Forelimb muscle (tissue), 1 donor: ENCODE results near the gene ZFP62. TPM values are rescaled to one million over a fixed set of nuclear protein-coding genes. Genes with fewer than 3 reads are reported as not detected.
A peak's percentile ranks its signal among the peaks of the same experiment; 100 is the strongest.
"Not testable (repeated sequence)": the region's sequence is repeated elsewhere in the genome, so short reads cannot be mapped to it uniquely, and the experiment has no call there.

Source experiments
- DNase-seq: peaks from one replicate; pipeline ENCODE4 v3.0.0-alpha.2; 2013; ENCODE audit warnings: low read depth
- polyA plus RNA-seq: library from polyadenylated mRNA; unstranded; fragments of 120-200 nt; gene quantifications from one replicate; pipeline ENCODE4 v1.2.1, GENCODE V29; 2013; ENCODE audit not compliant: insufficient read length

The ZFP62 gene
- polyA plus RNA-seq = 26.8 TPM

DNA sequence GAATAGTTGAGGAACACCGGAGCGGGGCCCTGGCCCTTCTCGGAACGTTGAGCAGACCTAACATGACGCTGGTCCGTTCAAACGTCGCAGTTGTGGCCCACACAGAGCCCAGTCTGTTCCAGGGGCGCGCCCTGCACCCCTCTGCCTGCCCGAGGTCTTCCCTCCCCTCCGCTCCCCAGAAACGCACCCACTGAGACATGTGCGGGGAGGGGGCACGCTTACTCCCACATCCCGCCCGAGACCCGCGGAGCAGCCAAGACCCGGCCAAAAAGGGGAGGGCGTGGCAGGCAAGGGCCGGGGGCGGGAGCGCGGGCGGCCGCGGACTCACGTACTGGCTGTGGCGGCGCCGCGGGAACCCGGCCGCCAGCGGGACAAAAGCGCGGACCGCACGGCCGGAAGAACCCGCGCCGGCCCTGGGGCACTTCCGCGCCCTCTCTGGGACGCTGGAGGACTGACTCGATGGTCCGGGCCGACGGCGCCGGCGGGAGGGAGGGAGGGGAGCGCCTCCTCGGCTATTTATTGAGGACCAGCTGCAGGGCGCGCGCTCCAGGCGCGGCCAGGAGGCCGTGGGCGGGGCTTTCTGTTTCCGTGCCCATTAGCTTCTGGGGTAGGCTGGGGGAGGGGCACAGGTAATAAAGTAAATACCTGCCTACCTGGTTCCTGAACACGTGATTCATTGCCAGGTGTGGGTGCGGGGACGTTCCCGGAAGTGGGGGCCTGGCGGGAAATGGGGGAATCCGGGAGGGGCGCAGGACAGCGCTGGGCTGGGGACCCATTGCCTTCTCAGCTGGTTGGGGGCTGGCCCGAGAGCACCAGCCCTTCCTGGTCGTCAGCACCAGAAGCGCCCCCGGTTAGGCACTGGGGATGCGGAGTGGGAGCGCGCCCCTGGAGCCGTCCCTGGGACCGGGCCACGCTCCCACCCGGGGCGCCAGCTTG lies at the start of gene ZFP62:
Gene ZFP62, minus strand, starts transcription at position 390 of the 936 bp plus-strand sequence. Its CDS starts 57 bp downstream, at position 333.
- peak; percentile 73 for DNase-seq

- no peak for DNase-seq
Measured at GRCh38 chr5:180910735-180911134, 49.7 kb upstream of the ZFP62 start.

DNA sequence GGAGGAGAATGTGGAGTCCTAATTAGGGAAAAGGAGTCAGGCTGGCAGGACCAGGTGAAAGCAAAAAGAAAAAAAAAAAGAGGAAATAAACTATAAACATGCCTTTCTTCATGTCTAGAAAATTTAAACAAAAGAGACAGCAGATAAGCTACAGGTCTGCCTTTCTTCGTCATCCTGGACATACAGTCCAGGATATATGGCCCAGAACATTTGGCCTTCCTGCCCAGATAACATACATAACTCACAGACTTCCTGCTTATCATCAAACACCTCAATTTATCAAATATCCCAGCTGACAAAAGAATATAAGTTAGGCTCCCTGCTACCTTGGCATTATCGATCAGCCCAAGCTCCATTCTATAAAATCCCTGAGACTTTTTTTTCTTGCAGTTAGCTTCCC lies 49.1 kb upstream of the ZFP62 start:
- DNase-seq = no peak

DNA sequence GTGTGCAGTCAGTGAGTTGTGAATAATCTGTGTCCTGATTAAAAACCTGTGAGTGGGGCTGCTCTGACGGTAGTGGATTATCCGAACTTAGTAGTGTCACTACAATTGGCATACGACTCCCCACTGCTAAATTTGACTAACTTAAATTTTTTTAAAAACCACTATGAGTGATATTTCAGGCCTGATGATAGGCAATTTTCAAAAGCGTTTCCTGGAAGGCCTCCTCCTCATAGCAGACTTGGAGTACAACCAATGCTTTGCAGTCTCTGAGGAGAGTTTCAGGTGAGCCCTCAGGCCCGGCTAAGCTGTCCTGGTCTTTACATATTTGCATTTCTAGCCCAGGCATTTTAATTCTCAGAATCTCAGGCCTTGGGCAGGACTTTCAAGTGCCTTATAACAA lies 48.7 kb upstream of the ZFP62 start:
- DNase-seq = no peak

DNA sequence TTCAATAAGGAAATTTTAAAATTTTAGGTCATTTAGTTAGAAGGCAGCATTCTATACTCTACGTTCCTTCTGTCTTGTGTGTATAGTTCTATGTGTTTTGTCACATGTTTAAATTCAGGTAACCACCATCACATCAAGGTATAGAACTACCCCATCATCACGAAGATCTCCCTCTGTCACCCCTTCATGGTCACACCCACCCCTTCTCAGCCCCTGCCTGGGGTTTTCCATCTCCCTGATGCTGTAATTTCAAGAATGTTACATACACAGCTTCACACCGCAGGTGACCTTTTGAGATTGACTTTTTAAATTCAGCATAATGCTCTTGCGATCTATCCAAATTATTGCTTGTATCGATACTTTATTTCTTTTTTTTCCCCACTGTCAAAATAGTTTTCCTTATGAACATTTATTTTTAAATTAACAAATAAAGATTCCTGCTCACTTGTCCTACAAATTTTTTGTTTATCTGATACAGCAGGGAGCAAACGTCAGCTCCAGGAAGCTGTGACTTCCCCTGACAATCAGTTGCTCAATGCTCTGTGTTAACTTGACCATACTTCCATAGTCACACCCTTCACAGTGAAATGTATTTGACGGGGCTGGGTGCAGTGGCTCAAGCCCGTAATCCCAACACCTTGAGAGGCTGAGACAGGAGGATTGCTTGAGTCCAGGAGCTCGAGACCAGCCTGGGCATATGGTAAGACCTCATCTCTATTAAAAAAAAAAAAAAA lies 48.1 kb upstream of the ZFP62 start:
- no peak for DNase-seq

DNA sequence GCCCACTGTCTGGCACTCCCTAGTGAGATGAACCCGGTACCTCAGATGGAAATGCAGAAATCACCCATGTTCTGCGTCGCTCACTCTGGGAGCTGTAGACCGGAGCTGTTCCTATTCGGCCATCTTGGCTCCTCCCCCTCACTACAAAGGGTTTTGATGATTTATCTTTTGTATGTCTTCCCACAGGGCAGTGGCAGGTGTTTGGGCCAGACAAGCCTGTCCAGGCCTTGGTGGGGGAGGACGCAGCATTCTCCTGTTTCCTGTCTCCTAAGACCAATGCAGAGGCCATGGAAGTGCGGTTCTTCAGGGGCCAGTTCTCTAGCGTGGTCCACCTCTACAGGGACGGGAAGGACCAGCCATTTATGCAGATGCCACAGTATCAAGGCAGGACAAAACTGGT lies 47.3 kb upstream of the ZFP62 start:
- no peak for DNase-seq

DNA sequence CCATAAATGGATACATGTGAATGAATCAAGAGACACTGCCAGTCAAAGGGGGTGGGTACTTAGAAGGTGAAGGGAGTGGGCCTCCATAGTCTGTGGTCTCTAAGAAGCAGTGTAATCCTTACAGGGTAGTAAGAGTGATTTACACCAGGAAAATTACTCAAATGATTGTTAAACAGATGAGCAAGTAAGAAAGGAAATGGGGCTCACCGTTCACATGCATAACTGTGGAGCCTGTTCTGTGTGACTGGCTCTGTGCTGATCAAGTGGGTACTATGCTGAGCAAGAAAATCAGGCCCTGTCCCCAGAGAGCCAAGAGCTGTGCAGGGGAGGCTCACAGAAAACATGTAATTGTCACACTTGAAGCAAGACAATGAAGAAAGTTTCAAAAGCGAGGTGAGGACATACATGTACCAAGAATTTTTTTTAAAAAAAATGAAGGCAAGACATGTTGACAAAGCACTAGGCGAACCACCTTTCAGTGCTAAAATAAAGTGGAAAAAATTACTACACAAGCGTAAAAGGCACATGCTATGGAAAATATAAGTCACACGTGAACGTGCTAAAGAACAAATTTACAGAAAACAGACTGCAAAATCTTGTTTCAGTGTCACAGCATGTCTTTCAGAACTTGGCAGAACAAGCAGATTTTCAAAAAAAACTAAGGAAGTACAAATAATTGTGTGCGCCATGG lies 40.4 kb upstream of the ZFP62 start:
- no peak for DNase-seq

- DNase-seq = no peak
Measured at GRCh38 chr5:180900178-180900577, 39.1 kb upstream of the ZFP62 start.

GRCh38 chr5:180898621-180899246 lies 37.7 kb upstream of the ZFP62 start, which contains the start of gene BTNL8:
Gene BTNL8 (plus strand): TSS chr5:180899159. CDS start chr5:180899311, 152 bp downstream.
- DNase-seq = no peak

- not testable (repeated sequence) for DNase-seq
Measured at GRCh38 chr5:180895330-180895729, 34.3 kb upstream of the ZFP62 start.

DNA sequence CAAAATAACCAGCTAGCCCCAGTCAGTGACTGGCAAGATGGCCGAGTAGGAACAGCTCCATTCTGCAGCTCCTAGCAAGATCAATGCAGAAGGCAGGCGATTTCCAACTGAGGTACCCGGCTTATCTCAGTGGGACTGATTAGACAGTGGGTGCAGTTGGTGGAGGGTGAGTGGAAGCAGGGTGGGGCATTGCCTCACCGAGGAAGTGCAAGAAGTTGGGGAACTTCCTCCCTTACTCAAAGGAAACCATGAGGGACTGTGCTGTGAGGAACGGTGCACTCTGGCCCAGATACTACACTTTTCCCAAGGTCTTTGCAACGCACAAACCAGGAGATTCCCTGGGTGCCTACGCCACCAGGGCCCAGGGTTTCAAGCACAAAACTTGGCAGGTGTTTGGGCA lies 28.3 kb upstream of the ZFP62 start:
- DNase-seq = no peak

GRCh38 chr5:180885845-180886529 lies 24.9 kb upstream of the ZFP62 start:
- DNase-seq = not testable (repeated sequence)

DNA sequence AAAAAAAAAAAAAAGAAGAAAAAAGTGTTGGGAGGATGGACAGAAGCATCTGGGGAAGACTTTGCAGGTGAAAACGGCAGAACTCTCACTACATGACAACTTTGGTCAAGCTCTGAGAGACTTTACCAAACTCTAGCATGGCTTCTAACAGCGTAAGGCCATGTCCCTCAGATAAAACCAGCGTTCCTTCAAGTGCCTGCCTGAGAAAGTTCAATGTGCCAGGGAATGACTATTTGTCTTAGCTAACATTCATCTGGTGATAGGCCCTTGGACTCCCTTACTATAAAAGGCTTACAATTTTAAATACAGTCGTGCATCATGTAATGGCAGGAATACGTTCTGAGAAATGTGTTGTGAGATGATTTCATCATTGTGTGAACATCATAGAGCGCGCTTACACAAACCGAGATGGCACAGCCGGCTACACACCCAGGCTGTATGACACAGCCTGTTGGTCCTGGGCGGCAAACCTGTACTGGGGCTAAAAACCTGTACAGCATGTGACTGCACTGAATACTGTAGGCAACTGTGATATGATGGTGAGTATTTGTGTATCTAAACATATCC lies 14.9 kb upstream of the ZFP62 start:
- DNase-seq = no peak

GRCh38 chr5:180874804-180875582 lies 13.9 kb upstream of the ZFP62 start:
- DNase-seq = no peak

GRCh38 chr5:180873615-180874520 lies 12.8 kb upstream of the ZFP62 start:
- no peak for DNase-seq

DNA sequence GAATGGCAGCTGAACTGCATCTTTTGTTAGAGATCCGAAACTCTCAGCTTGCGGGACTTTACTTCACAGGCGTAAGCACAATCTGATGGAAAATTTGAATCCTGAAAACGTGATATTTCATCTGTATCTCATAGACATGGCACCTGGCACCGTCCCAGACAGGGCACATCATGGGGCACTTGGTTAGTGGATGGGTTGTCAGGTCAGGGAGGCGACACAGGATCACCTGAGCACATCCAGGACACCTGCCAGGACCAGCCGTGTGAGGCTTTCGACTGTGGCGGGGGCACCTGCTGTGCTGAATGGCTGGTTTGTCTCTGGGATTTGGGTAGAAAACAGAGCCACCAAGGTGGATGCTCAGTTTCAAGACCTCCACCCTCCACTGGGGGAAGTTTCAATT lies 11.3 kb upstream of the ZFP62 start:
- DNase-seq = no peak

GRCh38 chr5:180870276-180871068 lies 9.4 kb upstream of the ZFP62 start:
- no peak for DNase-seq

GRCh38 chr5:180869587-180869986 lies 8.5 kb upstream of the ZFP62 start:
- DNase-seq = no peak
